K562 (cell line): Measurements from ENCODE around the gene USH2A. TPM values are rescaled to one million over a fixed set of nuclear protein-coding genes. Genes with fewer than 3 reads are reported as not detected.

ENCODE experiments used
- ATAC-seq: fragments of 200-7000 bp; cut with Tn5 transposase; 3 replicates; pipeline ENCODE4 v1.9.1; 2020; ENCODE audit warnings: moderate library complexity
- BruUV-seq: library from RNA; stranded (reverse); fragments of 400-500 nt; replicated peaks from 2 replicates; lab custom pipeline; 2021; lab: Mats Ljungman, UMichigan
- CTCF ChIA-PET: fragments of 300-600 bp; formaldehyde crosslinking; extraction: SDS; loops from one replicate; lab custom pipeline; 2021; ENCODE audit warnings: low intra/inter-chr PET ratio; lab: Yijun Ruan, JAX
- POLR2A ChIA-PET: fragments of 300-600, 350-650 bp; sonication (Branson Sonifier 250); formaldehyde crosslinking; extraction: SDS; loops from one replicate; lab custom pipeline; 2021; ENCODE audit warnings: antibody characterized with exemption, inconsistent platforms; lab: Yijun Ruan, JAX
- DNase-seq, 4 experiments: peaks; one replicate each; pipeline versions ENCODE4 v3.0.0 to v3.0.0-alpha.2; 2011 to 2018; ENCODE audit warnings: low spot score in 3 of 4, mixed read lengths in 3 of 4; ENCODE audit errors: extremely low read depth in 1 of 4
- FAIRE-seq: peaks from 2 replicates; lab custom pipeline; 2011; peaks lifted over from hg19 to GRCh38; lab: Jason Lieb, UNC
- H2AFZ ChIP-seq: 2 replicates; pipeline ENCODE4 v1.6.0; 2011; ENCODE audit warnings: low read depth, low read length, control low read depth, inconsistent platforms
- H3K27ac ChIP-seq: fragments of 200-600 bp; 3 replicates; pipeline ENCODE4 v1.8.0; 2011; ENCODE audit warnings: low read depth, mild to moderate bottlenecking, control low read depth, inconsistent platforms, low read length, moderate library complexity, mixed read lengths; ENCODE audit errors: extremely low read depth
- H3K27me3 ChIP-seq, 2 experiments: fragments of 300-600 bp in 1 of 2; 2 replicates in 1 of 2; 3 replicates in 1 of 2; pipeline versions ENCODE4 v1.6.0 to v1.8.0; 2011; ENCODE audit warnings: inconsistent platforms in 2 of 2, low read length in 2 of 2, mild to moderate bottlenecking in 1 of 2, mixed read lengths in 1 of 2, moderate library complexity in 1 of 2; ENCODE audit not compliant: control insufficient read depth in 2 of 2, insufficient read depth in 2 of 2
- H3K36me3 ChIP-seq: fragments of 300-600 bp; 3 replicates; pipeline ENCODE4 v1.8.0; 2011; ENCODE audit warnings: mild to moderate bottlenecking, low read length, inconsistent platforms; ENCODE audit not compliant: control insufficient read depth, insufficient read depth
- H3K4me1 ChIP-seq, 2 experiments: fragments of 200-600 bp in 1 of 2; replicated peaks in 1 of 2; 2 replicates in 1 of 2; 3 replicates in 1 of 2; pipeline versions ENCODE4 v1.5.1 to v1.8.0; 2011; ENCODE audit warnings: inconsistent platforms in 2 of 2, low read length in 2 of 2, mild to moderate bottlenecking in 1 of 2, mixed read lengths in 1 of 2, moderate library complexity in 1 of 2; ENCODE audit not compliant: control insufficient read depth in 2 of 2, insufficient read depth in 2 of 2
- H3K4me2 ChIP-seq: 2 replicates; pipeline ENCODE4 v1.6.1; 2011; ENCODE audit warnings: low read length, control low read depth, inconsistent platforms, mixed read lengths; ENCODE audit not compliant: insufficient read depth
- H3K4me3 ChIP-seq: fragments of 200-600 bp; sonication (generic), shearing (Covaris generic); 2 replicates; pipeline ENCODE4 v1.5.1; 2016; ENCODE audit warnings: control low read depth, inconsistent platforms
- H3K79me2 ChIP-seq: fragments of 200-600 bp; 3 replicates; pipeline ENCODE4 v1.8.0; 2011; ENCODE audit warnings: low read length, inconsistent platforms; ENCODE audit not compliant: control insufficient read depth, insufficient read depth
- H3K9ac ChIP-seq, 2 experiments: 2 replicates each; pipeline versions ENCODE4 v1.6.0 to v1.6.1; 2011; ENCODE audit warnings: low read depth in 2 of 2, low read length in 2 of 2, control low read depth in 1 of 2, inconsistent platforms in 1 of 2, mild to moderate bottlenecking in 1 of 2, mixed read lengths in 1 of 2; ENCODE audit not compliant: insufficient read depth in 1 of 2
- H3K9me1 ChIP-seq: one replicate; pipeline ENCODE4 v1.6.0; 2011; ENCODE audit warnings: inconsistent platforms, mild to moderate bottlenecking, low read length, moderate library complexity; ENCODE audit not compliant: control insufficient read depth, insufficient read depth
- H3K9me3 ChIP-seq: replicated peaks from 2 replicates; pipeline ENCODE4 v1.5.1; 2011; ENCODE audit warnings: low read depth, low read length, inconsistent platforms; ENCODE audit not compliant: control insufficient read depth, insufficient read depth
- H4K20me1 ChIP-seq: replicated peaks from 2 replicates; pipeline ENCODE4 v1.6.1; 2011; ENCODE audit warnings: low read length, inconsistent platforms, mixed read lengths; ENCODE audit not compliant: control insufficient read depth, insufficient read depth
- CGGBP1 ChIP-seq: fragments of 250-450 bp; sonication (Bioruptor Pico); IDR thresholded peaks from 2 replicates; pipeline ENCODE4 v1.9.0; 2021; ENCODE audit warnings: mild to moderate bottlenecking
- HEY1 ChIP-seq: fragments of 250-450 bp; sonication (Bioruptor Pico); IDR thresholded peaks from 2 replicates; pipeline ENCODE4 v1.5.0; 2020; ENCODE audit warnings: mild to moderate bottlenecking, moderate library complexity, borderline replicate concordance
- HIVEP1 ChIP-seq: fragments of 250-450 bp; sonication (Bioruptor Pico); IDR thresholded peaks from 2 replicates; pipeline ENCODE4 v1.4.0; 2020; ENCODE audit warnings: mild to moderate bottlenecking
- NKRF ChIP-seq: fragments of 450-650 bp; IDR thresholded peaks from 2 replicates; pipeline ENCODE4 v1.6.1; 2016; ENCODE audit warnings: borderline replicate concordance
- THRA ChIP-seq: fragments of 450-650 bp; IDR thresholded peaks from 2 replicates; pipeline ENCODE4 v1.6.1; 2017; ENCODE audit warnings: mild to moderate bottlenecking, moderate library complexity
- ZBED1 ChIP-seq: IDR thresholded peaks from 2 replicates; pipeline ENCODE4 v1.6.1; 2014
- ZFP36 ChIP-seq: fragments of 150-350 bp; IDR thresholded peaks from 2 replicates; pipeline ENCODE4 v1.6.1; 2018; ENCODE audit warnings: low read length, low read depth; ENCODE audit not compliant: partially characterized antibody
- ZNF197 ChIP-seq: fragments of 200-800 bp; sonication (Bioruptor generic); IDR thresholded peaks from 2 replicates; pipeline ENCODE4 v1.6.1; 2016; ENCODE audit warnings: low read depth, missing genetic modification characterization, missing compliant biosample characterization
- ZNF407 ChIP-seq: fragments of 450-650 bp; IDR thresholded peaks from 2 replicates; pipeline ENCODE4 v1.6.1; 2016; ENCODE audit warnings: low read depth
- ZNF830 ChIP-seq: fragments of 250-450 bp; sonication (Bioruptor Pico); IDR thresholded peaks from 2 replicates; pipeline ENCODE4 v1.5.0; 2021; ENCODE audit warnings: mild to moderate bottlenecking
- WGBS: fragments of 100-300 bp; shearing (Covaris generic); methylation state at CpG from one replicate; pipeline ENCODE4 v1.1.6; 2016; ENCODE audit warnings: low coverage, mixed read lengths; ENCODE audit not compliant: insufficient coverage; ENCODE audit errors: missing lambda C conversion rate; 5-methylcytosine and 5-hydroxymethylcytosine counted together
- in situ Hi-C: fragments of 300-500 bp; cut with MboI; formaldehyde crosslinking; loops from 4 replicates; pipeline ENCODE4 v1.15.0; 2018; ENCODE audit warnings: inconsistent platforms, mixed read lengths
- intact Hi-C: fragments of 100-400 bp; cut with micrococcal nuclease; formaldehyde crosslinking; loops from 2 replicates; pipeline ENCODE4 v1.14.2; 2022
- polyA plus RNA-seq, 8 experiments: library from polyadenylated mRNA; depleted of rRNA in 4 of 8; stranded (reverse) in 5 of 8; unstranded in 3 of 8; fragments of >200 nt; fragmentation: Nextera tagmentation in 2 of 8; fragmentation: Illumina TruSeq in 1 of 8; extraction: Ambion mirVana in 2 of 8; extraction: Trizol in 1 of 8; gene quantifications; 2 replicates each; pipeline versions ENCODE4 v1.2.1 to v1.2.3, GENCODE V29; 2011 to 2014; ENCODE audit warnings: inconsistent platforms in 1 of 8, missing spikeins in 1 of 8
- total RNA-seq, 7 experiments: library from RNA; depleted of rRNA in 6 of 7; stranded (reverse); fragments of >200 nt in 6 of 7; fragmentation: Illumina TruSeq in 2 of 7; extraction: Trizol in 2 of 7; gene quantifications; 2 replicates each; pipeline versions ENCODE4 v1.2.1 to v1.2.3, GENCODE V29; 2011 to 2021; ENCODE audit warnings: low replicate concordance in 1 of 7

The USH2A gene
- total and polyA plus RNA-seq, 9 of the 15 experiments (the other 6 are each of a cell fraction or from before 2014, with no cell fraction given): under 0.01 TPM; not detected in 7

- POLR2A ChIA-PET: no interaction called here
- 0% methylated on average over 6 of the region's 6 CpGs for WGBS
- Histone ChIP-seq H3K27ac (no peak overlapping the region), H3K79me2 (no peaks in the 10 kb centered on the region), H3K9me3 (no peaks in the 10 kb centered on the region; the same call in 1 of the 2 replicates), H3K36me3 (no peaks in the 10 kb centered on the region), H3K4me2 (no peak overlapping the region), H3K9ac (no peak overlapping the region), H3K4me1 (no peaks in the 10 kb centered on the region), H3K4me3 (no peak overlapping the region), H4K20me1 (no peaks in the 10 kb centered on the region), H3K9me1 (no peaks in the 10 kb centered on the region), H3K27me3 (no peaks in the 10 kb centered on the region), H2AFZ (no peak overlapping the region)
- CTCF ChIA-PET: no interaction called here
- ATAC-seq: no peak
- no peak for FAIRE-seq
- BruUV-seq: no TSS peak
- no peak for DNase-seq
- intact Hi-C loops: no loop called here
- in situ Hi-C loops: no loop called here
- TF ChIP-seq CGGBP1 (CRISPR knock-in tag) (no peak), ZFP36 (no peak), HEY1 (CRISPR knock-in tag) (no peak), ZNF197 (no peak), ZBED1 (no peak), ZNF830 (CRISPR knock-in tag) (no peak), ZNF407 (no peak), NKRF (no peak), THRA (no peak), HIVEP1 (CRISPR knock-in tag) (no peak)
Measured at GRCh38 chr1:215900684-215901083, 522.6 kb downstream of the USH2A start.
